Measurements from ENCODE around the gene DCP1A. TPM values are rescaled to one million over a fixed set of nuclear protein-coding genes. Genes with fewer than 3 reads are reported as not detected.

The DCP1A gene
- total and polyA plus RNA-seq, 2 of the 13 experiments (the other 11 are each of a cell fraction or from before 2014, with no cell fraction given), result 14.2 to 41.2 TPM

DNA sequence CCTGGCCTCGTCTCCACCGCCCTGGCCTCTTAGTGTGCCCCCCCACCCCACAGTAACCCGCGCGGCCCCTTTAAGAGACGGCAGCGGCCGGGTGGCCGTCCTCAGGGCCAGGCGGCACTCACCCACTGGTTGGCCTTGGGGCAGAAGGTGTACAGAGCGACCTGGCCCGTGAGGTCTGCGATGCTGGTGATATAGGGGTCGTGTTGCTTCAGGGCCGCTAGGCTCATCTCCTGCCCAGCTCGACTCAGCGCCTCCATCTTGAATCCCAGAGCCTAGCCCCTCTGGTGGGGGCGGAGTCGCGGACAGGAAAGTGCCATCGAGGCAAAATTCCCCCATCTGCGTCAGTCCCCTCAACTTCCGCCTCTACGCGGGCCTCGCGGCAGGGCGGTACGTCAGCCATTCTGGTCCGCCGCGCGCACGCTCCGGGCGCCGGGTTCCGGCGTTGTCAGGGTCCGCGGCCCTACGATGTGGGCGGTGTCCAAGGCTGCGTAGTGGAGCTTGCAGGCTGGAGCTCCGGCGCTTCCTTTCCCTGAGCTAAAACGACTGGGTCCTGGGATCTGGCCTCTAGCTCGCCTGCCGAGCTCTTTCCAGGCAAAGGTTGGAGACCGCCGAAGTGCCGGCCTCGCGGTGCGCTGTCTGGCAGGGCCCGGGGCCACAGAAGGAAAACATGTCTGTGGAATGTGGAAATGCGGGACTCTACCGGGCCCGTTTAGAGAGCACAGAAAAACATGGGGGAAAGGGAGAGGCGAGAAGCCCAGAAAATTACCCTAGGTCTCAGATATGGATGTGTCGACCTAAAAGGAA is at the start of gene DCP1A (continued):
- TF ChIP-seq ZNF530 (CRISPR knock-in tag; IDR thresholded peaks at IDR 0.05; ENCODE audit: low read depth) (peak; percentile 85; the same call in 1 of the 2 replicates), ZNF282 (IDR thresholded peaks at IDR 0.05; ENCODE audit: partially characterized antibody) (no peak), TOE1 (CRISPR knock-in tag; IDR thresholded peaks at IDR 0.05) (peak; percentile 93; the same call in 1 of the 2 replicates), ZNF329 (CRISPR knock-in tag; IDR thresholded peaks at IDR 0.05; ENCODE audit: low read depth) (no peak), TBP (CRISPR knock-in tag; IDR thresholded peaks at IDR 0.05) (peak; percentile 97; the same call in 1 of the 2 replicates), DNMT3B (CRISPR knock-in tag; conservative IDR thresholded peaks at IDR 0.05) (no peak; the same call in 1 of the 2 replicates), MAZ (IDR thresholded peaks at IDR 0.05; ENCODE audit: borderline replicate concordance, low read depth, low read length) (peak; percentile 96), MAZ (CRISPR knock-in tag; IDR thresholded peaks at IDR 0.05; ENCODE audit: low read depth) (peak; percentile 95), ZBTB7B (CRISPR knock-in tag; IDR thresholded peaks at IDR 0.05) (peak; percentile 83; the same call in 1 of the 2 replicates), ZNF446 (CRISPR knock-in tag; IDR thresholded peaks at IDR 0.05) (peak; percentile 88), ZNF30 (CRISPR knock-in tag; IDR thresholded peaks at IDR 0.05) (0 out of 2 replicates have a peak, but pooled peaks have one; percentile 46), ZNF589 (CRISPR knock-in tag; conservative IDR thresholded peaks at IDR 0.05) (peak; percentile 98), SRF (IDR thresholded peaks at IDR 0.05; ENCODE audit: low read depth, low read length) (peak; percentile 56), NCOA2 (CRISPR knock-in tag; IDR thresholded peaks at IDR 0.05) (peak; percentile 75)
- TF ChIP-seq, protein P1, sequence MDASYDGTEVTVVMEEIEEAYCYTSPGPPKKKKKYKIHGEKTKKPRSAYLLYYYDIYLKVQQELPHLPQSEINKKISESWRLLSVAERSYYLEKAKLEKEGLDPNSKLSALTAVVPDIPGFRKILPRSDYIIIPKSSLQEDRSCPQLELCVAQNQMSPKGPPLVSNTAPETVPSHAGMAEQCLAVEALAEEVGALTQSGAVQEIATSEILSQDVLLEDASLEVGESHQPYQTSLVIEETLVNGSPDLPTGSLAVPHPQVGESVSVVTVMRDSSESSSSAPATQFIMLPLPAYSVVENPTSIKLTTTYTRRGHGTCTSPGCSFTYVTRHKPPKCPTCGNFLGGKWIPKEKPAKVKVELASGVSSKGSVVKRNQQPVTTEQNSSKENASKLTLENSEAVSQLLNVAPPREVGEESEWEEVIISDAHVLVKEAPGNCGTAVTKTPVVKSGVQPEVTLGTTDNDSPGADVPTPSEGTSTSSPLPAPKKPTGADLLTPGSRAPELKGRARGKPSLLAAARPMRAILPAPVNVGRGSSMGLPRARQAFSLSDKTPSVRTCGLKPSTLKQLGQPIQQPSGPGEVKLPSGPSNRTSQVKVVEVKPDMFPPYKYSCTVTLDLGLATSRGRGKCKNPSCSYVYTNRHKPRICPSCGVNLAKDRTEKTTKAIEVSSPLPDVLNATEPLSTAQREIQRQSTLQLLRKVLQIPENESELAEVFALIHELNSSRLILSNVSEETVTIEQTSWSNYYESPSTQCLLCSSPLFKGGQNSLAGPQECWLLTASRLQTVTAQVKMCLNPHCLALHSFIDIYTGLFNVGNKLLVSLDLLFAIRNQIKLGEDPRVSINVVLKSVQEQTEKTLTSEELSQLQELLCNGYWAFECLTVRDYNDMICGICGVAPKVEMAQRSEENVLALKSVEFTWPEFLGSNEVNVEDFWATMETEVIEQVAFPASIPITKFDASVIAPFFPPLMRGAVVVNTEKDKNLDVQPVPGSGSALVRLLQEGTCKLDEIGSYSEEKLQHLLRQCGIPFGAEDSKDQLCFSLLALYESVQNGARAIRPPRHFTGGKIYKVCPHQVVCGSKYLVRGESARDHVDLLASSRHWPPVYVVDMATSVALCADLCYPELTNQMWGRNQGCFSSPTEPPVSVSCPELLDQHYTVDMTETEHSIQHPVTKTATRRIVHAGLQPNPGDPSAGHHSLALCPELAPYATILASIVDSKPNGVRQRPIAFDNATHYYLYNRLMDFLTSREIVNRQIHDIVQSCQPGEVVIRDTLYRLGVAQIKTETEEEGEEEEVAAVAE (CRISPR knock-in tag; IDR thresholded peaks at IDR 0.05; ENCODE audit: borderline replicate concordance), result peak; percentile 88; the same call in 1 of the 2 replicates
- TF ChIP-seq, protein P2, sequence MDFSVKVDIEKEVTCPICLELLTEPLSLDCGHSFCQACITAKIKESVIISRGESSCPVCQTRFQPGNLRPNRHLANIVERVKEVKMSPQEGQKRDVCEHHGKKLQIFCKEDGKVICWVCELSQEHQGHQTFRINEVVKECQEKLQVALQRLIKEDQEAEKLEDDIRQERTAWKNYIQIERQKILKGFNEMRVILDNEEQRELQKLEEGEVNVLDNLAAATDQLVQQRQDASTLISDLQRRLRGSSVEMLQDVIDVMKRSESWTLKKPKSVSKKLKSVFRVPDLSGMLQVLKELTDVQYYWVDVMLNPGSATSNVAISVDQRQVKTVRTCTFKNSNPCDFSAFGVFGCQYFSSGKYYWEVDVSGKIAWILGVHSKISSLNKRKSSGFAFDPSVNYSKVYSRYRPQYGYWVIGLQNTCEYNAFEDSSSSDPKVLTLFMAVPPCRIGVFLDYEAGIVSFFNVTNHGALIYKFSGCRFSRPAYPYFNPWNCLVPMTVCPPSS (IDR thresholded peaks at IDR 0.05), result no peak
- TF ChIP-seq, protein P3, sequence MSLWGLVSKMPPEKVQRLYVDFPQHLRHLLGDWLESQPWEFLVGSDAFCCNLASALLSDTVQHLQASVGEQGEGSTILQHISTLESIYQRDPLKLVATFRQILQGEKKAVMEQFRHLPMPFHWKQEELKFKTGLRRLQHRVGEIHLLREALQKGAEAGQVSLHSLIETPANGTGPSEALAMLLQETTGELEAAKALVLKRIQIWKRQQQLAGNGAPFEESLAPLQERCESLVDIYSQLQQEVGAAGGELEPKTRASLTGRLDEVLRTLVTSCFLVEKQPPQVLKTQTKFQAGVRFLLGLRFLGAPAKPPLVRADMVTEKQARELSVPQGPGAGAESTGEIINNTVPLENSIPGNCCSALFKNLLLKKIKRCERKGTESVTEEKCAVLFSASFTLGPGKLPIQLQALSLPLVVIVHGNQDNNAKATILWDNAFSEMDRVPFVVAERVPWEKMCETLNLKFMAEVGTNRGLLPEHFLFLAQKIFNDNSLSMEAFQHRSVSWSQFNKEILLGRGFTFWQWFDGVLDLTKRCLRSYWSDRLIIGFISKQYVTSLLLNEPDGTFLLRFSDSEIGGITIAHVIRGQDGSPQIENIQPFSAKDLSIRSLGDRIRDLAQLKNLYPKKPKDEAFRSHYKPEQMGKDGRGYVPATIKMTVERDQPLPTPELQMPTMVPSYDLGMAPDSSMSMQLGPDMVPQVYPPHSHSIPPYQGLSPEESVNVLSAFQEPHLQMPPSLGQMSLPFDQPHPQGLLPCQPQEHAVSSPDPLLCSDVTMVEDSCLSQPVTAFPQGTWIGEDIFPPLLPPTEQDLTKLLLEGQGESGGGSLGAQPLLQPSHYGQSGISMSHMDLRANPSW (CRISPR knock-in tag; IDR thresholded peaks at IDR 0.05; ENCODE audit: borderline replicate concordance), result peak; percentile 93; the same call in 1 of the 2 replicates
- TF ChIP-seq, protein P4, sequence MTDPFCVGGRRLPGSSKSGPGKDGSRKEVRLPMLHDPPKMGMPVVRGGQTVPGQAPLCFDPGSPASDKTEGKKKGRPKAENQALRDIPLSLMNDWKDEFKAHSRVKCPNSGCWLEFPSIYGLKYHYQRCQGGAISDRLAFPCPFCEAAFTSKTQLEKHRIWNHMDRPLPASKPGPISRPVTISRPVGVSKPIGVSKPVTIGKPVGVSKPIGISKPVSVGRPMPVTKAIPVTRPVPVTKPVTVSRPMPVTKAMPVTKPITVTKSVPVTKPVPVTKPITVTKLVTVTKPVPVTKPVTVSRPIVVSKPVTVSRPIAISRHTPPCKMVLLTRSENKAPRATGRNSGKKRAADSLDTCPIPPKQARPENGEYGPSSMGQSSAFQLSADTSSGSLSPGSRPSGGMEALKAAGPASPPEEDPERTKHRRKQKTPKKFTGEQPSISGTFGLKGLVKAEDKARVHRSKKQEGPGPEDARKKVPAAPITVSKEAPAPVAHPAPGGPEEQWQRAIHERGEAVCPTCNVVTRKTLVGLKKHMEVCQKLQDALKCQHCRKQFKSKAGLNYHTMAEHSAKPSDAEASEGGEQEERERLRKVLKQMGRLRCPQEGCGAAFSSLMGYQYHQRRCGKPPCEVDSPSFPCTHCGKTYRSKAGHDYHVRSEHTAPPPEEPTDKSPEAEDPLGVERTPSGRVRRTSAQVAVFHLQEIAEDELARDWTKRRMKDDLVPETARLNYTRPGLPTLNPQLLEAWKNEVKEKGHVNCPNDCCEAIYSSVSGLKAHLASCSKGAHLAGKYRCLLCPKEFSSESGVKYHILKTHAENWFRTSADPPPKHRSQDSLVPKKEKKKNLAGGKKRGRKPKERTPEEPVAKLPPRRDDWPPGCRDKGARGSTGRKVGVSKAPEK (CRISPR knock-in tag; IDR thresholded peaks at IDR 0.05; ENCODE audit: borderline replicate concordance), result peak; percentile 90; the same call in 1 of the 2 replicates
